Heart left ventricle (tissue), 16 donors: ENCODE data around the gene CCDC87. TPM values are rescaled to one million over a fixed set of nuclear protein-coding genes. Genes with fewer than 3 reads are reported as not detected.

ENCODE experiments used
- ATAC-seq, 4 donors: fragments of 200-7000 bp; cut with Tn5 transposase; one replicate each; pipeline ENCODE4 v1.9.1; 2020 to 2022; ENCODE audit warnings: moderate library complexity in 4 of 4, mild to moderate bottlenecking in 3 of 4, moderate number of reproducible peaks in 1 of 4
- DNase-seq, 5 donors: peaks; one replicate each; pipeline ENCODE4 v3.0.0-alpha.2; 2020
- H3K27ac ChIP-seq, 12 donors: fragments of 200-600 bp; sonication (generic) in 4 of 12; one replicate each; pipeline versions ENCODE4 v1.5.0 to v1.8.0; 2016 to 2022; ENCODE audit warnings: mild to moderate bottlenecking in 2 of 12
- H3K27me3 ChIP-seq, 9 donors: fragments of 200-600 bp; sonication (generic) in 2 of 9; one replicate each; pipeline versions ENCODE4 v1.5.1 to v1.8.0; 2016 to 2022; ENCODE audit warnings: mild to moderate bottlenecking in 3 of 9
- H3K36me3 ChIP-seq, 9 donors: fragments of 200-600 bp; sonication (generic) in 2 of 9; one replicate each; pipeline versions ENCODE4 v1.5.0 to v1.8.0; 2018 to 2022; ENCODE audit warnings: mild to moderate bottlenecking in 2 of 9
- H3K4me1 ChIP-seq, 12 donors: fragments of 200-600 bp; sonication (generic) in 4 of 12; one replicate each; pipeline versions ENCODE4 v1.5.0 to v1.8.0; 2016 to 2022; ENCODE audit warnings: mild to moderate bottlenecking in 3 of 12
- H3K4me3 ChIP-seq, 12 donors: fragments of 200-600 bp; sonication (generic) in 4 of 12; one replicate each; pipeline versions ENCODE4 v1.5.0 to v1.8.0; 2017 to 2022; ENCODE audit warnings: mild to moderate bottlenecking in 9 of 12, moderate library complexity in 4 of 12
- H3K9me3 ChIP-seq, 12 donors: fragments of 200-600 bp; sonication (generic) in 4 of 12; one replicate each; pipeline versions ENCODE4 v1.5.0 to v1.8.0; 2016 to 2022; ENCODE audit warnings: mild to moderate bottlenecking in 1 of 12
- CTCF ChIP-seq, 12 donors: fragments of 200-600 bp; sonication (generic) in 4 of 12; IDR thresholded peaks; one replicate each; pipeline versions ENCODE4 v1.5.0 to v1.8.0; 2018 to 2022; ENCODE audit warnings: antibody characterized with exemption in 12 of 12, mild to moderate bottlenecking in 5 of 12
- POLR2A ChIP-seq, 2 donors: fragments of 450-650 bp; IDR thresholded peaks; one replicate each; pipeline ENCODE4 v1.6.1; 2017; ENCODE audit warnings: antibody characterized with exemption in 2 of 2, mild to moderate bottlenecking in 2 of 2, moderate library complexity in 2 of 2
- WGBS, 4 donors: extraction: QIAGEN DNeasy Blood & Tissue Kit in 2 of 4; methylation state at CpG; one replicate each; pipeline versions ENCODE4 v1.1.5 to v1.1.7; 2013 to 2018; 5-methylcytosine and 5-hydroxymethylcytosine counted together
- intact Hi-C, 10 donors: fragments of 100-400 bp; cut with DNase I; formaldehyde crosslinking; loops; one replicate each; pipeline versions ENCODE4 v1.11.1 to v1.14.2; 2022
- polyA plus RNA-seq, 2 donors: library from polyadenylated mRNA; stranded (reverse); fragments of 200-250 nt; gene quantifications; one replicate each; pipeline ENCODE4 v1.2.3, GENCODE V29; 2013
- total RNA-seq, 9 donors: library from RNA; depleted of rRNA in 2 of 9; stranded (reverse); fragments of >200 nt in 2 of 9; fragmentation: NEBNext Ultra II Directional in 3 of 9; extraction: Animal tissue kit (Norgen Biotek cat#: 25700) in 3 of 9; gene quantifications; one replicate each; pipeline versions ENCODE4 v1.1.0 to v1.2.4, GENCODE V29; 2016 to 2023
- donor health status: ischemic (EF 13 %, LVEDD 7.1; RV severe dilation, severe dysfunction).
- donor health status: healthy with polysubstance abuse.
- donor health status: DM: no; HTN: yes; CAD: no.
- donor health status: DM: no; HTN: no; CAD: no.
- donor health status: ischemic (EF 25% LVEDD 6.9; RV normal size, moderate dysfunction).
- donor health status: ischemic (EF 25% LVEDD 5.7; RV mildly dilated, moderate dysfunction).
- donor health status: healthy.
- donor health status: DM: yes; HTN: yes; CAD: no.
- donor health status: ischemic (EF 35%, LVEDD 5.7; RV mildly dilated, moderate dysfunction).
- donor health status: nonischemic (EF 11% LVEDD 7.7; RV severe dilation, severe dysfunction).
- donor health status: DM: yes; HTN: yes; CAD: no.
- donor health status: PGD.
- donor health status: ischemic (EF 29% LVEDD 5.4; RV normal size, mild dysfunction).
- donor health status: nonischemic (EF 23%, LVEDD 6.1; RV moderate dilation, normal function).

Gene CCDC87
- total and polyA plus RNA-seq, 11 donors, result 0.14 to 0.63 (median 0.25) TPM

- no peaks in the 10 kb centered on the region for H3K36me3 ChIP-seq
- DNase-seq, result no peak
- peaks cover 0 to 19% (median 3%) of the 10 kb centered on the region in 9 donors for H3K27me3 ChIP-seq
- no peaks in the 10 kb centered on the region for H3K9me3 ChIP-seq
- no peak overlapping the region for H3K4me3 ChIP-seq
- intact Hi-C loops, result no loop called here
- no peak overlapping the region for H3K27ac ChIP-seq
- H3K4me1 ChIP-seq, result peaks cover 0 to 8% (median 6%) of the 10 kb centered on the region in 12 donors
- TF ChIP-seq POLR2A (IDR thresholded peaks at IDR 0.05) (no peak), CTCF (IDR thresholded peaks at IDR 0.05) (no peak)
- WGBS, 4 donors, result 91 to 96% (median 94%) methylated on average over 19 to 24 of the region's 24 CpGs
- ATAC-seq, result no peak
Observed at GRCh38 chr11:66557733-66558326, 35.0 kb downstream of the CCDC87 start.

DNA sequence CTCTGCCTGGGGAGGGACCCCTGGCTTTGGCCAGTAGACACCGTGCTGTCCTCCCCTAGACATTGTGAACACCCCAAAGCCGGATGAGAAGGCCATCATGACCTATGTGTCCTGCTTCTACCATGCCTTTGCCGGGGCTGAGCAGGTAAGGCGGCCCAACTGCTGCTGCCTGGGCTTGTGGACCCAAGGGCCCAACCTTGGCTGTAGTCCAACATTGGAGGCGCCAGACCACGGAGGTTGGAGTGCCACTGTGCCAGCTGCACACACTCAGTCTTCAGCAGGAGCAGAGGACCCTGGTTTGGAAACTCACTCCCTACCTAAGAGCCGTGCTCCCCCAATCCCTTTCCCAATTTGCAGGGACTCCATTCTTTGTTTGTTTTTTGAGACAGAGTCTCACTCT is 36.8 kb downstream of the CCDC87 start:
- no peak overlapping the region for H3K27ac ChIP-seq
- no peak for ATAC-seq

GRCh38 chr11:66555416-66555815 is 37.4 kb downstream of the CCDC87 start:
- ATAC-seq (no peak), DNase-seq (no peak)
- Histone ChIP-seq H3K36me3 (no peaks in the 10 kb centered on the region), H3K27ac (no peak overlapping the region), H3K4me1 (peaks cover 0 to 8% (median 6%) of the 10 kb centered on the region in 12 donors), H3K9me3 (no peaks in the 10 kb centered on the region), H3K4me3 (no peak overlapping the region), H3K27me3 (peaks cover 0 to 19% (median 3%) of the 10 kb centered on the region in 9 donors)
- intact Hi-C loops, result no loop called here
- 56 to 81% (median 71%) methylated on average over 3 of the region's 3 CpGs for WGBS, 4 donors
- TF ChIP-seq POLR2A (IDR thresholded peaks at IDR 0.05) (no peak), CTCF (IDR thresholded peaks at IDR 0.05) (no peak)

More for the DNA sequence above, 36.8 kb downstream of the CCDC87 start:
- H3K9me3 ChIP-seq, result no peaks in the 10 kb centered on the region
- H3K4me3 ChIP-seq, result no peak overlapping the region
- peaks cover 0 to 19% (median 3%) of the 10 kb centered on the region in 9 donors for H3K27me3 ChIP-seq
- no peaks in the 10 kb centered on the region for H3K36me3 ChIP-seq
- DNase-seq, result no peak
- intact Hi-C loops, result no loop called here
- peaks cover 0 to 8% (median 6%) of the 10 kb centered on the region in 12 donors for H3K4me1 ChIP-seq
- no peak for TF ChIP-seq POLR2A (IDR thresholded peaks at IDR 0.05)
- TF ChIP-seq CTCF (IDR thresholded peaks at IDR 0.05), result no peak
- WGBS, 4 donors, result 73 to 98% (median 81%) methylated on average over 4 to 7 of the region's 7 CpGs

GRCh38 chr11:66554602-66555001 is 38.3 kb downstream of the CCDC87 start:
- WGBS, 4 donors, result 78 to 80% (median 78%) methylated on average over 5 of the region's 5 CpGs
- H3K9me3 ChIP-seq, result no peaks in the 10 kb centered on the region
- TF ChIP-seq POLR2A (IDR thresholded peaks at IDR 0.05) (no peak), CTCF (IDR thresholded peaks at IDR 0.05) (no peak)
- H3K27ac ChIP-seq, result no peak overlapping the region
- no peak overlapping the region for H3K4me3 ChIP-seq
- intact Hi-C loops, result no loop called here
- ATAC-seq, result no peak
- no peak for DNase-seq
- peaks cover 0 to 8% (median 6%) of the 10 kb centered on the region in 12 donors for H3K4me1 ChIP-seq
- H3K27me3 ChIP-seq, result peaks cover 0 to 19% (median 3%) of the 10 kb centered on the region in 9 donors
- H3K36me3 ChIP-seq, result no peaks in the 10 kb centered on the region
